GM19452 (cell line): ENCODE data around the gene CLEC2B.
A peak's percentile ranks its signal among the peaks of the same experiment; 100 is the strongest.

Experiments
- ATAC-seq: cut with Tn5 transposase; IDR thresholded peaks from one replicate; pipeline ENCODE4 v1.9.1; 2021; ENCODE audit not compliant: unreplicated experiment

CLEC2B gene

DNA sequence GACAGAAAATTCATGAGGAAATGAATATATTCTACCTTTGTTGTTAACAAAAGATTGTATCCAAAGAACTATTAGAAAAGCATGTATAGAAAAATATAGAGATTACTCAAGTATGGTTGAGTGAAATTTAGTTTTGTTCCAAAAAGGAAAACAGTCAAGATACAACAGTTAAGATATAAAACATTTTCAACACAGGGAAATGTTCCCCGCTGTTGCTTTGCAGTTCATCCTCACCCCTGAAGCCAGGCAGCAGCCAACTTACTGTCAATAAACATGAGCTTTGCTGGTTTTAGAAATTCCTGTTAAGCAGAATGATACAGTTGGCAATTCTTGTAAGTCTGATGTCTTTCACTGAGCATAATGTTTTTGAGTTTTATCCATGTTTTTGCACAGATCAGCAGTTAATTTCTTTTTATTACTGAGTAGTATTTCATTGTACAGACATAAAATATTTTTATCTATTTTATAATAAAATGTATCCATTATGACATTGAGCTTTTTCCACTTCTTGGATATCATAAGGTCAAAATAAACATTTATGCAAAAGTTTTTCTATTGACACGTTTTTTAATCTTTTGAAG is 1.2 kb upstream of the CLEC2B start:
- ATAC-seq: no peak

DNA sequence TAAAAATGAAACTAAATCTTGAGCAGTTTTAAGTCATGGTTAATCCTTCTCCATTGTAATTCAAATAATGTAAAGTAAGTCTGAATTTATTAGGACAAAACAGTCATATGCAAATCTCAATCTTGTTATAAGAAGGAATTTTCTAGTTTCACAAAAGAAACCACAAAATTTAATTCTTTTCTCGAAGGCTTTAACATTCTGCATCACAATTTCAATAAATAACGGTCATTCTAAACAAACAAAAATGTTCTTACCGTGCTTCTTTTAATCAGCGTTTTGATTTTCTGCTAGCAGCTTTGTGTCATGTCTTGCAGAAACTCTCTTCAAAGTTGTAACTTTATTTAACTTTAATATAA is 225 bp downstream of the CLEC2B start:
- no peak for ATAC-seq

DNA sequence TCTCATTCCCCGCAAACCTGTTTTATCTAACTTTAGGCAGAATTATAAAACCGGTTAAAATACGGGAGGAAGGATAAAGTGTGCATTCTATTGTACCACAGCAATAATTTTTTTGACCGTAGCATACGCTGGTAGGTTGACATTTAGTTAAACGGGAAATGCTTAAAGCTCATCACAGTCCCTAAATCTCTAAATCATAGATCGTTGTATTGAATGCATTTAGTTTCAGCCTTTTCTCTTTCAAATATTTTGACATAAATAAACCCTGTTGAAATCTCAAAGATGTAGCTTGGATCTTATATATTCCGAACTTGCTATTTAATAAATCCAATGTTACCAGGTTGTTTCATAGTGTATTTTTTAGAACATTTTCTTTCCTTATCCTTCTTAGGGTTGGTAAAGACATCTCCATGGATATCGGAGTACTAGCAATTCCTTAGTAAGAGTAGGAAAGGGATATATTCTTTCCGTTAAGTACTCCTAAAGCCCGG is 798 bp downstream of the CLEC2B start:
- no peak for ATAC-seq

DNA sequence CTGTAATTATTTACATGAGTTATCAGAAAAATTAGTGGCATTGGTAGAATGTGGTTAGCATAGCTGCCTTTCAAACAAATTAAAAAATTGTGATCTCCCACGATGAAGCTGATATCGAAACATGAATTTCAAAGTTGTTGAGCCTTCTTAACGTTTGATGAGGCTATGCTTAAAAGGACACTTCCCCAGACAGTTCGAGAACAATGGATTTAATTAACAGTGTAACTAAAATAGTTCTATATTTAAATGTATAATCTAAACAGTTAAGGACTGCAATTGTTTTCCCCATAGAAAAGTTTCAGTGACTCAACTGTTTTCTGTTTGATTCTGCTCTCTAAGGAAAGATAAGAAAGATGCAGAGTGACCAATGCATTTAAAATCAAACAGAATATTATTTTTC is 1.6 kb downstream of the CLEC2B start:
- no peak for ATAC-seq

DNA sequence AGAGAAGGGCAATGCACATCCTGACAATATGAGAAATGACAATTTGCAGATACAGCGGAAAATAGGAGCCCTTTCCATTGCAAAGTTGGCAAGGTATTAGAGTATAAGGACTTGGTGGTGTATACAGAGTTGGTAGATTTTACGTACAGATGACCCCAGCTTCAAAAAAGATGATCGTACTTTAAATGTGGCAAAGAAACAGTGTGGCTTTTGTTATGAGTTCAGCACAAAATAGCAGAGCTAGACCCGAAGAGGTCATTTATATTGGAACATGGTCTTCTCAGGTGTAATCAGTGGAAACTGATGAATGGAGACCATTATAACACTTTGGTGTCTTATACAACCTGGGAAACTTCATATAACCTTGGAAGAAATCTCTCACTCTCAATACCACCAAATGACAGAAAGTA is 2.3 kb downstream of the CLEC2B start:
- no peak for ATAC-seq

DNA sequence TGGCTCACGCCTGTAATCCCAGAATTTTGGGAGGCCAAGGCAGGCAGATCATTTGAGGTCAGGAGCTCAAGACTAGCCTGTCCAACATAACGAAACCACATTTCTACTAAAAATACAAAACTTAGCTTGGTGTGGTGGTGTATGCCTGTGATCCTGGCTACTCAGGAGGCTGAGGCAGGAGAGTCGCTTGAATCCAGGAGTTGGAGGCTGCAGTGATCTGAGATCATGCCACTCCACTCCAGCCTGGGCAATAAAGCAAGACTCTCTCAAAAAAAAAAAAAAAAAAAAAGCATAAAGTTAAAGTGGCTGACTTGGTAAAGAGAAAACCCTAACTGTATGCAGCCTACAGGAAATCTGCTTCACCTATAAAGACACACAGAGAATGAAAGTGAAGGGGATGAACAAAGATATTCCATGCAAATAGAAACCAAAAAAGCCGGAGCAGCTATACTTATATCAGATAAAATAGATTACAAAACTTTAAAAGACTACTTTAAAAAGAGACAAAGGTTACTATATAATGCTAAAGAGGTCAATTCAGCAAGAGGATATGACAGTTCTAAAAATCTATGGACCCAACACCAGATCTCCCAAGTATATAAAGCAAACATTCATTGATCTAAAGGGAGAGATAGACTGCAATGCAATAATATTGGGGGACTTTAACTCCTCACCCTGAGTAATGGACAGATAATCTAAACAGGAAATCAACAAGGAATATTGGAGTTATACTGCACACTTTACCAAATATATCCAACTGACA is 4.1 kb downstream of the CLEC2B start:
- no peak for ATAC-seq

DNA sequence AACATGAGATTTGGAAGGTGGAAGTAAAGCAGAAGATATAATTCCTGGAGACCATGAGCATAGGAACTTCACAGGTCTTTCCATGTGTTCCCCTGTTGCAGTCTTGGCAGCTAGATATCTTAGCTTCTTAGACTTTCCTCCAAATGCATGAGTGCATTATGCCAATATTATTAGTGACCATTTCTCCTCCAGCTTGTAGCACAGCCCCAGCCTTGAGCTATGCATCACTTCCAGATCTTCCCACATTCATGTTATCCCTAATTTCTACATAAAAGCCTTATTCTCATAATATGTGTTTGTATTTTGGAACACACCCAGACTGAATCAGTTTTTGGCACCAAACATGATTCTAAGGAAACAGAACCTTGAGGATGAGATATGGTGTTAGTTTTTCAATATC is 11.0 kb downstream of the CLEC2B start:
- no peak for ATAC-seq

DNA sequence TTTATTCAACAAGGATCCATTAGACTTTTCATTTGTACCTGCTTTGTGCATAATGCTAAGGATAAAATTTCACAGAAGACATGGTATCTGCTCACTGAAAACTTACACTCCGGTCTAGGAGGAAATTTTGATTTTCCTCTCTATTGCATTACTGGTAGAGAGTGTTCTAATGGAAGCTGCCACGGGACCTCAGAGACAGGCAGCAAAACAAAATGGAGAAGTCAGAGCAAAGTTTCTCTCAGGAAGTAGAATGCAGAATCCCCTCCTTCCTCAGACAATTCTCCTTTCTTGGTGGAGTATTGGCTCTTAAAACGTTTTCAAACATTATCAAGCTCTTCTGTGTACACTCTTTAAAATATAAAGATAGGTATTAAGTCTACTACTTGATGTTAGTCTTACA is 12.3 kb downstream of the CLEC2B start:
- no peak for ATAC-seq

DNA sequence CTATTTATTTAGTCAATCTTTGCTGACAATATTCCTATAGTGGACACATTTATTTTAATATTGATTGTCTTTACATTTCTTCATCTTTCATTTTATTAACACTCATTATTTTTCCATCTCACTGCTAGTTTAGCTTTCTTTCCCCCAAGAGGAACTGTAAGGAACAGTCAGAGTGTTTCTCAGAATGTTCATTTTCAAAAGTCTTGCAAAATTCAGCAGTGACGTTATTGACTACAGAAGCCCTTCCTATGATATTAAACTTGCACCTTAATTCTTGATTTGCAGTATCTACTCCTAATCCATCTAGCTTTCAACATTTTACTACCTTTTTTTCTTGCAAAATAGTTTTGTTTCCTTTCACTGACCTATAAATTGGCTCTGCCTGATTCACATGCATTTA is 13.0 kb downstream of the CLEC2B start:
- no peak for ATAC-seq

DNA sequence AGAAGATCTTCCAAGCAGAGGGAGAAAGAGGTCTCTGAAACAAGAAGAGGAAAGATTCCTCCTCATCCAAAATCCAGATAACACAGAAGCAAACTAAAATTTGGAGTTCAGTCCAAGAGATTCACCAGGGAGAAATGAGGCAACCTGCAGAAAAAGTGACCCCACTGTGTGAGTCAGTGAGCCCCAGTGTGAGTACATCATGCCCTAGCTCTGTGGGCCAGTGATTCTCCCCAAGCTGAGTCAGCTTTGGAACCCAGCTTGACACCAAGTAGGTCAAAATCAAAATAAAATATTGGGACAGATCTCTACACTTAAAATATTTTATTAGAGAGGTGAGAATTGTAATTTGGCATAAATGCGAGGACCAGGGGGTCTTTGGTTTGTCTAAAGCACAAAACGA is 17.2 kb downstream of the CLEC2B start:
- no peak for ATAC-seq

DNA sequence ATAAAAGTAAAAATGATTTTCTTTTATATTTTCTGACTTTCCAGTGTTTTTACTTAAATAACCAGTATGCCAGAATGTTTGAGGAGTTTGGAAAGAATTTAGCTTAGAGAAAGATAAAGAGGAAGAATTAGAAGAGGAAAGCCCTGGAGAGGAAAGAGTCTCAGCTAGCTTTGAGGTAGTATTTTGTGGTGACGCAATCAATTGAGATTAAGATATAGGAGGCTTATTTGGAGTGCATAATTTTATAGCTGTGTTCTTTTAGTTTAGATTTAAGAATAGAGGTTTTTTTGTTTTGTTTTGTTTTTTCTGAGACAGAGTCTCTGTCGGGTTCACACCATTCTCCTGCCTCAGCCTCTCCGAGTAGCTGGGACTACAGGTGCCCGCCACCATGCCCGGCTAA is 18.1 kb downstream of the CLEC2B start:
- ATAC-seq: no peak

DNA sequence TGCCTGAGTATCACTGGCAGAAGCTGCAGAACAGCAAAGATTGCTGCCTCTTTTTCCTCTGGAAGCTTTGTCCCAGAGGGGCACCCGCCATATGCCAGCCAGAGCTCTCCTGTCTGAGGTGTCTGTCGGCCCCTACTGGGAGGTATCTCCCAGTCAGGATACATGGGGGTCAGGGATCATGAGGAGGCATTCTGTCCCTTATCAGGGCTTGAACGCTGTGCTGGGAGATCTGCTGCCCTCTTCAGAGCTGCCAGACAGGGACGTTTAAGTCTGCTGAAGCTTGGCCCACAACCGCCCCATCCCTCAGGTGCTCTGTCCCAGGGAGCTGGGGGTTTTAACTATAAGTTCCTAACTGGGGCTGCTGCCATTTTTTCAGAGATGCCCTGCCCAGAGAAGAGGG is 20.3 kb downstream of the CLEC2B start:
- ATAC-seq: no peak

DNA sequence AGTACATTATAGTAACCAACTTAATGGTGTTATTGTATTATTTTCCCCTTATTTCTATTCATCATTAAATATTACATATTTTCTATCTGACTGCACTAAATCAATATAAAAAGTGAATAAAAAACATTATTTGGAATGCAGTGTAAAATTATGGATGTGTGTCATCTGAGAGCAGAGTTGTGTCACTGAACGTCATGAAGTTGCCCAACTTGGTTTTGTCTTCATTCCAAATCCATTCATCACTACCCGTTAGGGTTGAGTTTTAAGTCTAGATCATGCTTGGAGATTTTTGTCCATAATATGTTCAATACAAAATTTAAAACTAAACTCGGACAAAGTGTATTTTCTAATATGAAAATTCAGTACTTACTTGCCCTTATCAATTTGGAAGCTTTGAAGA is 25.7 kb downstream of the CLEC2B start:
- no peak for ATAC-seq

DNA sequence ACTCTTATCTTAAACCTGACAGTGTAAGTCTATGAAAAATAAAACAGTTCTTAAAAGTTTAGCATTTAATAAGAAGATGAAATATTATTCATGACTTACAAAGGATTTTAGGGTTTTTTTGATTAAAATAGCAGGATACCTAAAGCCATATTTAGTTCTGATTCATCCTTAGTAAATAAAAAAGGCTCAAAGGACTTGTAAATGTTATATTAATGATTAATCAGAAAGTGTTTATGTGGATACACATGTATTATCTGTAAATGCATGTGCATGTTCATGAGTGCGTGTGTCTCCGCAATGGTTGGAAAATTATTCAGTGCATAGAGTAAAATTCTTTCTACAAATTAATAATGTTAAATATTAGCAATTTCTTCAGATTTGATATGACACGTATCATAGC is 37.4 kb downstream of the CLEC2B start:
- ATAC-seq: no peak

DNA sequence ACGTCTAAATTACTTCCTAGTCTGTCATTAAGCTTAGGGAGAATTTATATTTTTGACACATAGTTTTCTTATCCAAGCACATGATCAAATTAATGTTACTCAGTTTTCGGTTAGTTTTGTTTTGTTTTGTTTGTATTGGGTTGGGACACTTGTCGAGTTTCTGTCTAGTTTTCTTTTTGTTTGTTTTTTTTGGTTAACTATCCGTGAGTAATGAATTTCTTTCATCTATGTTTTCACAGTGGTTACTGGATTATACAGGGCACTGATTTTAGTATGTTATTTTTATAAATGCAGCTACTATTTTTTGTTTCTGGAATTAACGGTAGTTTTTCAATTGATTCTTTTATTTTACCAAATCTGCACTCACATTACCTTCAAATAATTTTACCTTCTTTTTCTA is 39.2 kb downstream of the CLEC2B start:
- ATAC-seq: no peak

DNA sequence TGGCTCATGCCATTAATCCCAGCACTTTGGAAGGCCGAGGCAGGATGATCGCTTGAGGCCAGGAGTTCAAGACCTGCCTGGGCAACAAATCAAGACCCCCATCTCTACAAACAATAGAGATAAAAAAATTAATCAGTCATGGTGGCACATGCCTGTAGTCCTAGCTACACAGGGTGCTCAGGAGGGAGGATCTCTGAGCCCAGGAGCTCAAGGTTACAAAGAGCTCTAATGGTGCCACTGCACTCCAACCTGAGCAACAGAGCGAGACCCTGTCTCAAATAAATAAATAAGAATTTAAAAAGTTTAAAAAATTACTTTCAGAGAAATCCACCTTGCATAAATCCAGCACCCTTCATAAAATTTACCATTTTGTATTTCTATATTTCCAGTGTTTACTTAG is 39.7 kb downstream of the CLEC2B start:
- ATAC-seq: no peak

DNA sequence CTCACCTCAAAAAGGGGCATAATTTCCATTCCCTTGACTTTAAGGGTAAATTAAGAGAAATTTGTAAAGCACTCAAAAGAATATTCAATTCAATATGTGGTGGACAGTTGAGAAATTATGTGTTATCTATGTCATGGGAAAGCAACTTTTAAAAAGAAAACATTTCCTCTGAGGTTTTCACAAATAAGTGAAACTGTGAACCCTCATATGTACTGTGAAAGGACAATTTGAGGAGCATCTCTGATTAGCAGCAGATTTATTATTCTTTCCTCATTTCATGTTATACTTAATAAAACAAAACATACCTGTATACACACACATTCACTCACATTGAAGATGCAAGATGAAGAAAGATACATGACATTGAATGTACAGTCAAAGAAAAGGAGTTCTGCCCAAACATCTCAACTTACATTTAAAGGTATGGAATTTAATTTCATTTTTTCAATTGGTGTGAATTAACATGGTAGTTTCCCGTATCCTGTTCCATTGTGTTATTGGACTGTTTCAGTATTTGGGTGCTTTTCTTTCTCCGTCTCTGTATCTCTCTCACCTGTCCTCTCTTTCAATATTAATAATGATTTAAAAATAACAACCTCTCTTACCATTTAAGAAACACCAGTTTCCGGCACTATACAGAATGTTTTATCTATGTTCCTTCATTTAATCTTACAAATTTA is 41.8 kb downstream of the CLEC2B start, which contains the start of gene KLRF1:
Gene KLRF1, plus strand, starts transcription at position 273 of the 680 bp plus-strand sequence. Its CDS starts 64 bp downstream, at position 337.
- ATAC-seq: no peak

DNA sequence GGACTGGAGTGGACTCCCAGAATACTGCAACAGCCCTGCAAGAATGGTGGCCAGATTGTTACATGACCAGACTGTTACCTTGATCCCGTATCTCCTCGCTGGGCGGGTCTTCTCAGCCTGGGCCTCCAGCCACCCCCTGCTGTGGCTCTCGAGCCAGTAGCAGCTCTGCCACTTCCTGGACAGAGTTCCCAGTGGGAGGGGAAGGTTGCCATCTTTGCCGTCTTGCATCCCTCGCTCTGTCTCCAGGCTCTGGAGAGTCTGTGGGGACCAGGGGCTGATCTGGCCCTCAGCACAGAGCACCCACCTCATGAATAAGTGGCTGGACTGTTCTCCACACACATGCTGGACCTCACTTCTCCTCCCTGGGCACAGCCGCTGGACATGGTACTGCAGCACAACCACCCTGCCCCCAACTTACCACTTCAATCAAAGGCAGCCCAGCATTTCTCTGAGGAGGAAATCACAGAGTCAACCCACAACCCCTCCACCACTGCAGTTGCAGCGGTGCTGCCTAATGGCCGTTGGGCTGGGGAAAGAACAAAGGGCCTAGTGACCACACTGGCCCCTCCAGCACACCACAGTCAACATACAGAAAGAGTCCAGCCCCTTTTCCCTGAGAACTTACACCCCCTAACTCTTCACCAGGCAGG is 48.7 kb downstream of the CLEC2B start:
- ATAC-seq: no peak

DNA sequence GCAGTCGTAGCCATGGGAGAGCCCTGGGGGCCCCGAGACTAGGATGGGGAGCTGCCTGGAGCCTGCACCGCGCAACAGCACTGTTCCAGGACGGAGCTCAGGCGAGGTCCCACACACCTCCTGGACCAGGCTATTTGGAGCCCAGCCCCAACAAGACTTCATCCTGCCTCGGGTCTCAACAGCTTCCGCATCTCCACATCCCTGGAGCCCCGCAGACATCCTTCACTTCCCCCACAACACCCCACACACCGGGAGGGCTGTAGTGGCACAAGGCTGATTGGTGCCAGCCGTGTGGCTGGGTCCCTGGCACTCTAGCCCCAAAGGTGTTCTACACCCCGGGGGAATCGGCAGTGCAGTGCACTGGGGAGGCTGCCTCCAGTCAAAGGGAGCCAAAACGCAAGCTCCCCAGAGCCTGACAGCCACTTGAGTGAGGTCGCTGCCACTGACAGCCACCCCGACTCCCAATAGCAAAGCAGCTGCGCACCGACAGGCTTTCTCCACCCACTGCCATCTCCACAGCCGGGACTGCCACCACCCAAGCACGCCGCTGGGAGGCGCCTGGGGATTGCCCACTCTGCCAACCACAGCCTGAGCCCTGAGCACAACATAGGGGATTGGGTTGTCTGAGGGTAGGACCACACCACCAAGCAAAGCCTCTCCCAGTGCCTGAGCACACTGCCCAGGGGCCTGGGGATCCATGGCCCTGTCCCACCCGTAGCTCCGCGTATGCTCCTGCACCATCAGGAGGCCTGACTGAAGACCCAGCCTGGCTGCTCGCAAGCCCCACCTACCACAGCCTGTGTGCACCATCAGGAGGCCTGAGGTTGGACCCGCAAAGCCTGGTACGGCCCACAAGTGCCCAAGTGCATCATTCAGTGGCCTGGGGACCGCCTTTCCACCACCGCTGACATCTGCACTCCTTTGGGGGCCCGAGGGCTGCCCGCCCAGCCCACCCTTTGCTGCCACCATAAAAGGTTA is 55.0 kb downstream of the CLEC2B start:
- ATAC-seq: peak; percentile 88

DNA sequence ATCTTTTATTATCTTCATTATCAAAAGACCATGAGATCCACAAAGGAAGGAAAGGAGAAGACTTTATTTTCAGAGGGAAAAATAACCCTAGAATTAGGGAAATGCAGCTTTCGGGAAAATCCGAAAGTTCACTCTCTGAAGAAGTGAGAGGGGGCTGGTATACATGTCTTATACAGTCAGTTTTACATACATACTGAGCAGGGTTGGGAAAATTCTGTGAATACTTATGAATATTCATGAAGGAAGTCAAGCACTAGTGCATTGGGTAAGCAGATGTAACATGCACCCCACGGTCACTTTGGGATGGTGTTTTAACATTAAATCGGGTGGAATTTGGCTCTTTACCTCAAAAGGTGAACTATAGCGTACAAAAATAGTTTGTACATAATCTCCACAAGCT is 57.5 kb downstream of the CLEC2B start:
- ATAC-seq: no peak

DNA sequence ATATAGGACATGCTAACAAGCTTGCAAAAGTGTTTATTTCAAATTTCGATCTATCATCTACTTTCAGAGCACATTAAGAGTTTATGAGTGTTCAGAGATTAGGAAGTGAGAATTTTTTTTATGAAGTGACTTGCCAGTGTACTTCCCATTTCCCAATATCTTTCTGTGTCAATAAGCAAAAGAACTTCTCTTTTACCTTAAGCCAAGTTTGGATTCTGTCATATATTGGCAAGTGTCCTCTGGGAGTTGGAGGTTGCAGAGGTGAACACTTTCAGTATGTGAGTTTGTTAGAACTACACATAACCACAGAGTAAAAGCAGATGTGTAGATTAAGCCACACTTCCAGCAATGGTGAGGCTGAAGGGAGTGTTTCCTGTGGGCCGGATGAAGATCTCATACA is 58.5 kb downstream of the CLEC2B start:
- ATAC-seq: no peak
